Peyer's patch (tissue), 4 donors: Measurements from ENCODE around the gene NRM. TPM values are rescaled to one million over a fixed set of nuclear protein-coding genes. Genes with fewer than 3 reads are reported as not detected.
"Not testable (repeated sequence)": the region's sequence is repeated elsewhere in the genome, so short reads cannot be mapped to it uniquely, and the experiment has no call there.

ENCODE experiments used
- DNase-seq, 3 donors: peaks; one replicate each; pipeline ENCODE4 v3.0.0-alpha.2; 2017 to 2019
- H3K27ac ChIP-seq, 4 donors: fragments of 200-600 bp; sonication (generic); one replicate each; pipeline ENCODE4 v1.5.1; 2016 to 2019
- H3K27me3 ChIP-seq, 2 donors: fragments of 200-600 bp; sonication (generic); one replicate each; pipeline ENCODE4 v1.5.1; 2019
- H3K36me3 ChIP-seq, 3 donors: fragments of 200-600 bp; sonication (generic); one replicate each; pipeline ENCODE4 v1.5.1; 2016 to 2019
- H3K4me1 ChIP-seq, 4 donors: fragments of 200-600 bp; sonication (generic); one replicate each; pipeline ENCODE4 v1.5.1; 2016 to 2019
- H3K4me3 ChIP-seq, 4 donors: fragments of 200-600 bp; sonication (generic); 1 replicate in 3 of 4; 2 replicates in 1 of 4; pipeline ENCODE4 v1.5.1; 2016 to 2019; ENCODE audit warnings: mild to moderate bottlenecking in 1 of 4
- H3K9me3 ChIP-seq, 4 donors: fragments of 200-600 bp; sonication (generic); one replicate each; pipeline ENCODE4 v1.5.1; 2016 to 2019; ENCODE audit warnings: mild to moderate bottlenecking in 1 of 4
- CTCF ChIP-seq, 6 experiments: fragments of 450-650 bp in 4 of 6; fragments of 200-600 bp in 2 of 6; sonication (generic) in 1 of 6; IDR thresholded peaks; one replicate each; pipeline ENCODE4 v1.5.1; 2017 to 2019; ENCODE audit warnings: antibody characterized with exemption in 6 of 6, mild to moderate bottlenecking in 3 of 6, moderate library complexity in 1 of 6
- POLR2A ChIP-seq, 2 donors: fragments of 450-650 bp; IDR thresholded peaks; one replicate each; pipeline ENCODE4 v1.5.1; 2017; ENCODE audit warnings: antibody characterized with exemption in 2 of 2, mild to moderate bottlenecking in 2 of 2, moderate library complexity in 2 of 2
- total RNA-seq, 4 donors: library from RNA; depleted of rRNA; stranded (reverse); fragments of >200 nt; gene quantifications; one replicate each; pipeline ENCODE4 v1.1.0, GENCODE V29; 2016

The NRM gene
- total RNA-seq, 4 donors from 2014 or later: 2.0 to 2.7 TPM; not detected in 2

DNA sequence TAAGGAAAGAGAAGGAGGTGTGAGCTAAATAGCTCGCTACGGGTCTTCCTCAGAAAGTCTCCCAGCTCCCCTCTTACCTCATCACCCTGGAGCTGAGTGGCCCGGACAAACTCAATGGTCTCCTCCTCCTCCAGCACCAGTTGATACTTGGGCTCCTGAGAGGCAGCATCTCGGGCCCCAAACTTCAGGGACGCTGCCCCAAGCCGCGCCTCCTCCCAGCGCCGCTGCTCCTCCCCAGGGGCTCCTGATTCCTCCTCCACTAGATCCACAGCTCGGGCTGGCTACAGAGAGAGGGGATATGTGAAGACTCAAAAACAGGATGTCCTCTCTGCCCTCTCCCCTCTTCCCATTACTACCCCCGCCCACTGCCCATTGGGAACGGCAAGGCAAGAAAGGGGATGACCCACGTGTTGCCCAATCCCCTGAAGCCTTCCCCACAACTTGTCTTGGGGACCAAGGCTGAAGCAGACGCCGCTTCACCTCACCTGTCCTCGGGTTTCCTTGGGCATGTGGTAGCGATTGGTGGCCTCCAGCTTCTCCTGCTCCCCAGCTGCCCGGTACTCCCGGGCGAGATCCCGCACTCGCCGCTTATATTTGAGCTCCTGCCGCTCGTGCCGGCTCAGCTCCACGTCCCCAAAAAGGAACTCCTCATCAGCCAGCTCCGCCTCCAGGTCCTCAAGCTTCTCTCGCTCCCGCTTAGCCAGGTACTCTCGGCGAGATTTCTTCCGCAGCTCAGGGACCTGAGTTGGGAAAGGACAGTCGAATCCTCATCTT is 25.6 kb downstream of the NRM start:
- no peak overlapping the region for H3K4me3 ChIP-seq
- no peaks in the 10 kb centered on the region for H3K27me3 ChIP-seq
- H3K9me3 ChIP-seq: no peaks in the 10 kb centered on the region
- H3K27ac ChIP-seq: no peak overlapping the region
- no peak for DNase-seq
- TF ChIP-seq CTCF (IDR thresholded peaks at IDR 0.05): no peak
- no peak for TF ChIP-seq POLR2A (IDR thresholded peaks at IDR 0.05)
- H3K4me1 ChIP-seq: no peaks in the 10 kb centered on the region
- H3K36me3 ChIP-seq: peaks cover 0 to 99% (median 0%) of the 10 kb centered on the region in 3 donors

GRCh38 chr6:30657922-30658321 is 32.9 kb downstream of the NRM start:
- not testable (repeated sequence) for DNase-seq, H3K27me3 ChIP-seq, H3K9me3 ChIP-seq, H3K4me1 ChIP-seq, H3K27ac ChIP-seq, H3K4me3 ChIP-seq
- peaks cover 0 to 100% (median 0%) of the 10 kb centered on the region in 3 donors for H3K36me3 ChIP-seq

GRCh38 chr6:30657454-30657853 is 33.3 kb downstream of the NRM start:
- no peak for TF ChIP-seq POLR2A (IDR thresholded peaks at IDR 0.05)
- no peak for TF ChIP-seq CTCF (IDR thresholded peaks at IDR 0.05)
- Histone ChIP-seq H3K27ac (no peak overlapping the region), H3K36me3 (peaks cover 0 to 100% (median 0%) of the 10 kb centered on the region in 3 donors), H3K9me3 (no peaks in the 10 kb centered on the region), H3K4me3 (no peak overlapping the region), H3K4me1 (no peaks in the 10 kb centered on the region), H3K27me3 (no peaks in the 10 kb centered on the region)
- no peak for DNase-seq

- Histone ChIP-seq H3K36me3 (peaks cover 0 to 100% (median 0%) of the 10 kb centered on the region in 3 donors), H3K4me1 (no peaks in the 10 kb centered on the region)
Measured at GRCh38 chr6:30656513-30656912, 34.3 kb downstream of the NRM start.

DNA sequence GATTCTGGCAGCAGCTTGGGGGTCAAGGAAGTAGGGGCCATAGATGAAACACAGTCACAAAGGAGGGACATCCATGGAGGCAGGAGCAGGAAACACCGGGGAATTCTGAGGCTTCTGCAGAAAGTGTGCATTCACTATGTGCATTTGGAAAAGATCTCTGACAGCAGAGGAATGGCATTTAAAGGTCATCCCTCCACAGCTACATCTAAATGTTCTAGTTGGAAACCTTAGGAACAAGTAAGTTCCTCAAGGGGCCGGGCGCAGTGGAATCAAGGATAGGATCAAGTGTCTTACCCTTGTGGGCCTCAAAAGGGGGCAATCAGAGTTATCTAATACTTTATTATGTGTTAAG is 35.1 kb downstream of the NRM start:
- Histone ChIP-seq H3K27me3 (no peaks in the 10 kb centered on the region), H3K27ac (no peak overlapping the region), H3K36me3 (peaks cover 0 to 100% (median 0%) of the 10 kb centered on the region in 3 donors), H3K9me3 (no peaks in the 10 kb centered on the region), H3K4me3 (no peak overlapping the region), H3K4me1 (no peaks in the 10 kb centered on the region)
- DNase-seq: no peak
- no peak for TF ChIP-seq CTCF (IDR thresholded peaks at IDR 0.05)
- no peak for TF ChIP-seq POLR2A (IDR thresholded peaks at IDR 0.05)

More at GRCh38 chr6:30656513-30656912, 34.3 kb downstream of the NRM start:
- TF ChIP-seq CTCF (IDR thresholded peaks at IDR 0.05): no peak
- no peak for TF ChIP-seq POLR2A (IDR thresholded peaks at IDR 0.05)
- no peaks in the 10 kb centered on the region for H3K9me3 ChIP-seq
- no peaks in the 10 kb centered on the region for H3K27me3 ChIP-seq
- H3K4me3 ChIP-seq: no peak overlapping the region
- DNase-seq: no peak
- H3K27ac ChIP-seq: no peak overlapping the region

- H3K9me3 ChIP-seq: no peaks in the 10 kb centered on the region
- no peaks in the 10 kb centered on the region for H3K4me1 ChIP-seq
- H3K4me3 ChIP-seq: no peak overlapping the region
- H3K27ac ChIP-seq: no peak overlapping the region
- H3K36me3 ChIP-seq: peaks cover 0 to 98% (median 0%) of the 10 kb centered on the region in 3 donors
- DNase-seq: no peak
- no peaks in the 10 kb centered on the region for H3K27me3 ChIP-seq
- TF ChIP-seq POLR2A (IDR thresholded peaks at IDR 0.05) (no peak), CTCF (IDR thresholded peaks at IDR 0.05) (no peak)
Measured at GRCh38 chr6:30654798-30655742, 35.7 kb downstream of the NRM start.
